ENCODE data around the gene STXBP2.

STXBP2 gene

GRCh38 chr19:7655581-7655980 is 18.7 kb downstream of the STXBP2 start:
- Mint-ChIP-seq H3K4me3 (no peak overlapping the region), H3K9me3 (no peaks in the 10 kb centered on the region), H3K27me3 (no peaks in the 10 kb centered on the region), H3K27ac (ENCODE audit: low read depth) (peak overlapping the region; percentile 24), H3K4me1 (peaks cover 18% of the 10 kb centered on the region), H3K36me3 (ENCODE audit: insufficient read depth) (peaks cover 7% of the 10 kb centered on the region)
- ATAC-seq (replicated peaks; ENCODE audit: extremely low read depth, poor library complexity, severe bottlenecking) (no peak), DNase-seq (ENCODE audit: low spot score in 2 of 2) (no peak)

DNA sequence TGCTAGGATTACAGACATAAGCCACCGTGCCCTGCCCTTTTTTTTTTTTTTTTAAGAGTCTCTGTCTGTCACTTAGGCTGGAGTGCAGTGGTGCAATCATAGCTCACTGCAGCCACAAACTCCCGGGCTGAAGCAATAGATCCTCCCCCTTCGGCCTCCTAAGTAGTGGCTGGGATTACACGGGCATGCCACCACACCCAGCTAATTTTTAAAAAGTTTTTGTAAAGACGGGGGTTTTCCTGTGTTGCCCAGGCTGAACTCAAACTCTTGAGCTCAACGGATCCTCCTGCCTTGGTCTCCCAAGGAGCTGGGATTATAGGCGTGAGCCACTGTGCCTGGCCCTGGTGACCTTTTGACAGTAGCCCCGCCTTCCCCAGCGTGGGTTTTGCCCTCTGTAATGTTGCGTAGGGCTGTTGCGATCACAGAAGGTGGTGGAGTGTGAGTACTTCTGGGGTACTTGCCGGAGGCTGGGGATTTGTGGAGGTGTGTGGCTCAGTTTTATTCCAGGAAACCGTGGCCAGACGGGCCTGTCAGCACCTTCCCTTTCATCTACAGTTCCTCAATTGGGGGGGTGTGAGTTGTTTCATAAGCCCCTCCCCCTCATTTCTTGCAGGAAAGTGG is 20.3 kb downstream of the STXBP2 start:
- Mint-ChIP-seq H3K4me3 (no peak overlapping the region), H3K4me1 (peaks cover 14% of the 10 kb centered on the region), H3K9me3 (no peaks in the 10 kb centered on the region), H3K27me3 (no peaks in the 10 kb centered on the region), H3K27ac (ENCODE audit: low read depth) (no peak overlapping the region), H3K36me3 (ENCODE audit: insufficient read depth) (peaks cover 5% of the 10 kb centered on the region)
- ATAC-seq (replicated peaks; ENCODE audit: extremely low read depth, poor library complexity, severe bottlenecking): peak; percentile 52
- DNase-seq (ENCODE audit: low spot score in 2 of 2): no peak

- peak; percentile 68 for ATAC-seq (replicated peaks; ENCODE audit: extremely low read depth, poor library complexity, severe bottlenecking)
- Mint-ChIP-seq H3K4me3 (peak overlapping the region; percentile 46), H3K9me3 (no peaks in the 10 kb centered on the region), H3K4me1 (peaks cover 4% of the 10 kb centered on the region), H3K27me3 (no peaks in the 10 kb centered on the region), H3K36me3 (ENCODE audit: insufficient read depth) (peaks cover 5% of the 10 kb centered on the region), H3K27ac (ENCODE audit: low read depth) (no peak overlapping the region)
- no peak for DNase-seq (ENCODE audit: low spot score in 2 of 2)
Observed at GRCh38 chr19:7658219-7658686, 21.3 kb downstream of the STXBP2 start.

DNA sequence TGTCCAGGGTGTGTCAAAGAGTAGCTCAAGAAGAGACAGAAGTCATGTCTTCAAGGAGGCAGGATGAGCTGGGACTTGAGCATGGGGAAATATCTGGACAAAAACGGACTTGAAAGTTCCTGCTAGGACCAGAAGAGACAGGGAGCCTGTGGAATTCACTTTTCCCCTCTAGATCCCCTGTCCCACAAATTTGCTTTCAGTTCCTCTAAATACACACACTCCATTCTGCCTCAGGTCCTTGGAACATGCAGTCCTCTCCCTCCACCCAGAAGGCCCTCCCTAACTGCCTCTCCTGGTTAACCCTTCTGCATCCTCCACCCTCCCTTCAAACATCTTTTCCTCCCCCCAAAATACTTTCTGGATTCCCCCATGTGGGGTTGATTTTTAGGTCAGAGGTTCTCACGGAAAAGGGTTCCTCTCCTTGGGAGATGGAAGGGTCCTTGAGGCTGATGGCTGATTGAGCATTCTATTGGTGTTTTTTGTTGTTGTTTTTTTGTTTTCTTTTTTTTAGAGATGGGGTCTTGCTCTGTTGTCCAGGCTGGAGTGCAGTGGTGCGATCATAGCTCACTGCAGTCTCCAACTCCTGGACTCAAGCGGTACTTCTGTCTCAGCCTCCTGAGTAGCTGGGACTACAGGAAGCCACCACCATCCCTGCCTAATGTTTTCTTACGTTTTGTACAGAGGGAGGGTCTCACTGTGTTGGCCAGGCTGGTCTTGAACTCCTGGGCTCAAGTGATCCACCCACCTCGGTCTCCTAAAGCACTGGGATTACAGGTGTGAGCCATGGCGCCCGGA is 25.0 kb downstream of the STXBP2 start:
- Mint-ChIP-seq H3K27ac (ENCODE audit: low read depth) (no peak overlapping the region), H3K36me3 (ENCODE audit: insufficient read depth) (peaks cover 3% of the 10 kb centered on the region), H3K9me3 (no peaks in the 10 kb centered on the region), H3K4me1 (peaks cover 4% of the 10 kb centered on the region), H3K27me3 (peaks cover 17% of the 10 kb centered on the region), H3K4me3 (no peak overlapping the region)
- ATAC-seq (replicated peaks; ENCODE audit: extremely low read depth, poor library complexity, severe bottlenecking) (no peak), DNase-seq (ENCODE audit: low spot score in 2 of 2) (no peak)

- no peak for ATAC-seq (replicated peaks; ENCODE audit: extremely low read depth, poor library complexity, severe bottlenecking)
- no peak overlapping the region for H3K27ac Mint-ChIP-seq (ENCODE audit: low read depth)
- no peaks in the 10 kb centered on the region for H3K4me1 Mint-ChIP-seq
- no peak overlapping the region for H3K4me3 Mint-ChIP-seq
- H3K36me3 Mint-ChIP-seq (ENCODE audit: insufficient read depth): peaks cover 3% of the 10 kb centered on the region
- no peak for DNase-seq (ENCODE audit: low spot score in 2 of 2)
- H3K27me3 Mint-ChIP-seq: peaks cover 22% of the 10 kb centered on the region
- no peaks in the 10 kb centered on the region for H3K9me3 Mint-ChIP-seq
Observed at GRCh38 chr19:7662657-7663056, 25.7 kb downstream of the STXBP2 start.

GRCh38 chr19:7663706-7664105 is 26.8 kb downstream of the STXBP2 start:
- ATAC-seq (replicated peaks; ENCODE audit: extremely low read depth, poor library complexity, severe bottlenecking) (no peak), DNase-seq (ENCODE audit: low spot score in 2 of 2) (no peak)
- Mint-ChIP-seq H3K36me3 (ENCODE audit: insufficient read depth) (no peaks in the 10 kb centered on the region), H3K4me1 (no peaks in the 10 kb centered on the region), H3K27ac (ENCODE audit: low read depth) (no peak overlapping the region), H3K4me3 (no peak overlapping the region), H3K9me3 (no peaks in the 10 kb centered on the region), H3K27me3 (peaks cover 22% of the 10 kb centered on the region)

- Mint-ChIP-seq H3K36me3 (ENCODE audit: insufficient read depth) (no peaks in the 10 kb centered on the region), H3K27ac (ENCODE audit: low read depth) (no peak overlapping the region), H3K27me3 (peaks cover 36% of the 10 kb centered on the region), H3K4me3 (no peak overlapping the region), H3K4me1 (peaks cover under 1% of the 10 kb centered on the region), H3K9me3 (no peaks in the 10 kb centered on the region)
- DNase-seq (ENCODE audit: low spot score in 2 of 2) (no peak), ATAC-seq (replicated peaks; ENCODE audit: extremely low read depth, poor library complexity, severe bottlenecking) (no peak)
Observed at GRCh38 chr19:7665076-7665475, 28.2 kb downstream of the STXBP2 start.

- DNase-seq (ENCODE audit: low spot score in 2 of 2) (no peak), ATAC-seq (replicated peaks; ENCODE audit: extremely low read depth, poor library complexity, severe bottlenecking) (no peak)
- Mint-ChIP-seq H3K9me3 (no peaks in the 10 kb centered on the region), H3K4me1 (peaks cover 7% of the 10 kb centered on the region), H3K4me3 (peak within 1 kb of the TSS; percentile 37), H3K36me3 (ENCODE audit: insufficient read depth) (no peaks in the 10 kb centered on the region), H3K27ac (ENCODE audit: low read depth) (no peak within 1 kb of the TSS), H3K27me3 (peaks cover 71% of the 10 kb centered on the region)
Observed at GRCh38 chr19:7668842-7669241, 31.9 kb downstream of the STXBP2 start, which contains the start of gene RETN. Gene RETN (plus strand): TSS chr19:7669049. CDS start chr19:7669327, 278 bp downstream.

- Mint-ChIP-seq H3K9me3 (no peaks in the 10 kb centered on the region), H3K27ac (ENCODE audit: low read depth) (no peak overlapping the region), H3K4me3 (peak overlapping the region; percentile 37), H3K36me3 (ENCODE audit: insufficient read depth) (no peaks in the 10 kb centered on the region), H3K4me1 (peaks cover 7% of the 10 kb centered on the region), H3K27me3 (peaks cover 79% of the 10 kb centered on the region)
- ATAC-seq (replicated peaks; ENCODE audit: extremely low read depth, poor library complexity, severe bottlenecking) (no peak), DNase-seq (ENCODE audit: low spot score in 2 of 2) (no peak)
Observed at GRCh38 chr19:7669641-7670040, 32.7 kb downstream of the STXBP2 start.

GRCh38 chr19:7670150-7670783 is 33.4 kb downstream of the STXBP2 start:
- no peak for ATAC-seq (replicated peaks; ENCODE audit: extremely low read depth, poor library complexity, severe bottlenecking)
- no peak for DNase-seq (ENCODE audit: low spot score in 2 of 2)
- no peak overlapping the region for H3K27ac Mint-ChIP-seq (ENCODE audit: low read depth)

DNA sequence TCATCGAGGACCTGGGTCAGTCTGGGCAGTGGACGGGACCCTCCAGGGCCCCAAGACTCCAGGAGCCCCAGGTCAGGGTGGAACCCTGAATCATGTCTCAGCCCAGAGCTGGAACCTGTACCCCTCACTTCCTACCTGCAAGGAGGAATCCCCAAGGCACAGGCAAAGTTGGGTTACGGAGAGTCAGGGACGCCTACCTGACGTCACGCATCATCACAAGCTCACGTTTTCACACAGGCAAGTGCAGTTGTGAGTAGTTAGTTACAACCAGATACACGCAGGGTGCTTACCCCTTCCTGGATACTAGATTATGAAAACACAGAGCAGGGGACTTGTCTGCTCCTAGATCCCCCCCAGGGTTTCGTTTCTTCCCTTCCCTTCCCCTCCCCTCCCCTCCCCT is 33.9 kb downstream of the STXBP2 start:
- DNase-seq (ENCODE audit: low spot score in 2 of 2): no peak
- no peak for ATAC-seq (replicated peaks; ENCODE audit: extremely low read depth, poor library complexity, severe bottlenecking)
- Mint-ChIP-seq H3K9me3 (no peaks in the 10 kb centered on the region), H3K4me1 (peaks cover 7% of the 10 kb centered on the region), H3K27ac (ENCODE audit: low read depth) (no peak overlapping the region), H3K36me3 (ENCODE audit: insufficient read depth) (no peaks in the 10 kb centered on the region), H3K4me3 (peak overlapping the region; percentile 27), H3K27me3 (peaks cover 79% of the 10 kb centered on the region)

More at GRCh38 chr19:7670150-7670783, 33.4 kb downstream of the STXBP2 start:
- Mint-ChIP-seq H3K27me3 (peaks cover 79% of the 10 kb centered on the region), H3K36me3 (ENCODE audit: insufficient read depth) (no peaks in the 10 kb centered on the region), H3K4me3 (peak overlapping the region; percentile 27), H3K9me3 (no peaks in the 10 kb centered on the region), H3K4me1 (peaks cover 7% of the 10 kb centered on the region)

GRCh38 chr19:7672522-7672921 is 35.6 kb downstream of the STXBP2 start:
- H3K9me3 Mint-ChIP-seq: no peaks in the 10 kb centered on the region
- DNase-seq (ENCODE audit: low spot score in 2 of 2): no peak
- H3K4me3 Mint-ChIP-seq: no peak overlapping the region
- H3K36me3 Mint-ChIP-seq (ENCODE audit: insufficient read depth): no peaks in the 10 kb centered on the region
- peaks cover 15% of the 10 kb centered on the region for H3K4me1 Mint-ChIP-seq
- ATAC-seq (replicated peaks; ENCODE audit: extremely low read depth, poor library complexity, severe bottlenecking): no peak
- no peak overlapping the region for H3K27ac Mint-ChIP-seq (ENCODE audit: low read depth)
- H3K27me3 Mint-ChIP-seq: peaks cover 80% of the 10 kb centered on the region

Data from central memory CD8-positive, alpha-beta T cell (primary cell).